AG04449 (cell line): ENCODE results near the gene HEPH.

Experiments used
- CTCF ChIA-PET: fragments of 350-600 bp; formaldehyde crosslinking; extraction: SDS; loops from one replicate; lab custom pipeline; 2021; ENCODE audit warnings: antibody characterized with exemption; lab: Yijun Ruan, JAX
- POLR2A ChIA-PET: fragments of 400-600, 350-600 bp; formaldehyde crosslinking; extraction: SDS; loops from one replicate; lab custom pipeline; 2020; ENCODE audit warnings: antibody characterized with exemption, inconsistent platforms; lab: Yijun Ruan, JAX
- DNase-seq: peaks from one replicate; pipeline ENCODE4 v3.0.0-alpha.2; 2010; ENCODE audit warnings: low read depth, low spot score
- H3K4me3 ChIP-seq: 2 replicates; pipeline ENCODE4 v1.5.1; 2011; ENCODE audit warnings: low read depth, mild to moderate bottlenecking, control low read depth, low read length
- CTCF ChIP-seq: IDR thresholded peaks from one replicate; pipeline ENCODE4 v1.5.1; 2011; ENCODE audit warnings: mild to moderate bottlenecking, moderate library complexity, low read length, control low read depth, inconsistent platforms; ENCODE audit not compliant: insufficient read depth; ENCODE audit errors: missing control alignments

Gene HEPH

GRCh38 chrX:66164931-66165330 lies 884 bp downstream of the HEPH start:
- ChIA-PET POLR2A (no interaction called here), CTCF (no interaction called here)
- no peak for TF ChIP-seq CTCF
- peak overlapping the region; percentile 58 for H3K4me3 ChIP-seq
- DNase-seq = no peak

- POLR2A ChIA-PET = no interaction called here
- no peak for DNase-seq
- CTCF ChIA-PET = no interaction called here
- H3K4me3 ChIP-seq = no peak overlapping the region
- no peak for TF ChIP-seq CTCF
Measured at GRCh38 chrX:66166671-66167070, 2.6 kb downstream of the HEPH start.

- CTCF ChIA-PET = no interaction called here
- no peak for DNase-seq
Measured at GRCh38 chrX:66167431-66167830, 3.4 kb downstream of the HEPH start.

GRCh38 chrX:66176134-66176533 lies 12.1 kb downstream of the HEPH start:
- ChIA-PET CTCF (no interaction called here), POLR2A (no interaction called here)
- H3K4me3 ChIP-seq = no peak overlapping the region
- TF ChIP-seq CTCF = no peak
- DNase-seq = no peak

More at GRCh38 chrX:66167431-66167830, 3.4 kb downstream of the HEPH start:
- H3K4me3 ChIP-seq = no peak overlapping the region
- POLR2A ChIA-PET = interaction anchor here (0.6 kb wide), 1 partner anchor 403 kb away, joined by 3 read pairs; no protein-coding TSS in a partner anchor
- TF ChIP-seq CTCF = no peak

GRCh38 chrX:66191563-66191962 lies 27.5 kb downstream of the HEPH start:
- CTCF ChIA-PET = no interaction called here
- H3K4me3 ChIP-seq = no peak overlapping the region
- POLR2A ChIA-PET = no interaction called here
- no peak for DNase-seq
- no peak for TF ChIP-seq CTCF

- H3K4me3 ChIP-seq = no peak overlapping the region
- ChIA-PET POLR2A (no interaction called here), CTCF (interaction anchor here (1.2 to 1.3 kb wide), 2 partner anchors 535 to 537 kb away, joined by 3 to 4 read pairs; no protein-coding TSS in a partner anchor)
- peak; percentile 4 for DNase-seq
- TF ChIP-seq CTCF = no peak
Measured at GRCh38 chrX:66193821-66194220, 29.8 kb downstream of the HEPH start.
